Gastroesophageal sphincter (tissue), 3 donors: ENCODE data around the gene ARID1B.

ENCODE experiments used
- EP300 ChIP-seq: sonication (generic); formaldehyde crosslinking; IDR thresholded peaks from one replicate; pipeline ENCODE4 v1.6.1; 2017; ENCODE audit warnings: antibody characterized with exemption, mild to moderate bottlenecking
- POLR2A ChIP-seq, 2 donors: fragments of 450-650 bp; IDR thresholded peaks; one replicate each; pipeline ENCODE4 v1.6.1; 2017; ENCODE audit warnings: antibody characterized with exemption in 2 of 2, mild to moderate bottlenecking in 2 of 2, moderate library complexity in 1 of 2
- TF ChIP-seq, protein P1 (sequence below), 4 experiments: fragments of 200-600 bp in 2 of 4; fragments of 450-650 bp in 2 of 4; sonication (generic) in 1 of 4; IDR thresholded peaks; one replicate each; pipeline ENCODE4 v1.5.1; 2017 to 2019; ENCODE audit warnings: antibody characterized with exemption in 4 of 4, mild to moderate bottlenecking in 2 of 4, moderate library complexity in 2 of 4

GRCh38 chr6:156948807-156949206 lies 171.6 kb downstream of the ARID1B start:
- TF ChIP-seq, protein P1, sequence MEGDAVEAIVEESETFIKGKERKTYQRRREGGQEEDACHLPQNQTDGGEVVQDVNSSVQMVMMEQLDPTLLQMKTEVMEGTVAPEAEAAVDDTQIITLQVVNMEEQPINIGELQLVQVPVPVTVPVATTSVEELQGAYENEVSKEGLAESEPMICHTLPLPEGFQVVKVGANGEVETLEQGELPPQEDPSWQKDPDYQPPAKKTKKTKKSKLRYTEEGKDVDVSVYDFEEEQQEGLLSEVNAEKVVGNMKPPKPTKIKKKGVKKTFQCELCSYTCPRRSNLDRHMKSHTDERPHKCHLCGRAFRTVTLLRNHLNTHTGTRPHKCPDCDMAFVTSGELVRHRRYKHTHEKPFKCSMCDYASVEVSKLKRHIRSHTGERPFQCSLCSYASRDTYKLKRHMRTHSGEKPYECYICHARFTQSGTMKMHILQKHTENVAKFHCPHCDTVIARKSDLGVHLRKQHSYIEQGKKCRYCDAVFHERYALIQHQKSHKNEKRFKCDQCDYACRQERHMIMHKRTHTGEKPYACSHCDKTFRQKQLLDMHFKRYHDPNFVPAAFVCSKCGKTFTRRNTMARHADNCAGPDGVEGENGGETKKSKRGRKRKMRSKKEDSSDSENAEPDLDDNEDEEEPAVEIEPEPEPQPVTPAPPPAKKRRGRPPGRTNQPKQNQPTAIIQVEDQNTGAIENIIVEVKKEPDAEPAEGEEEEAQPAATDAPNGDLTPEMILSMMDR (IDR thresholded peaks at IDR 0.05): no peak
- TF ChIP-seq POLR2A (IDR thresholded peaks at IDR 0.05) (no peak), EP300 (no peak)
